Stimulated activated CD8-positive, alpha-beta memory T cell treated with anti-CD3 and anti-CD28 coated beads, Interleukin-12 subunit alpha, Interleukin-12 subunit beta, amount 100 ng/mL, for 24 hours (primary cell): ENCODE results near the gene CRACR2B.

Experiments
- DNase-seq: peaks from one replicate; pipeline ENCODE4 v3.0.0-alpha.2; 2020; ENCODE audit errors: extremely low read depth

The CRACR2B gene

DNA sequence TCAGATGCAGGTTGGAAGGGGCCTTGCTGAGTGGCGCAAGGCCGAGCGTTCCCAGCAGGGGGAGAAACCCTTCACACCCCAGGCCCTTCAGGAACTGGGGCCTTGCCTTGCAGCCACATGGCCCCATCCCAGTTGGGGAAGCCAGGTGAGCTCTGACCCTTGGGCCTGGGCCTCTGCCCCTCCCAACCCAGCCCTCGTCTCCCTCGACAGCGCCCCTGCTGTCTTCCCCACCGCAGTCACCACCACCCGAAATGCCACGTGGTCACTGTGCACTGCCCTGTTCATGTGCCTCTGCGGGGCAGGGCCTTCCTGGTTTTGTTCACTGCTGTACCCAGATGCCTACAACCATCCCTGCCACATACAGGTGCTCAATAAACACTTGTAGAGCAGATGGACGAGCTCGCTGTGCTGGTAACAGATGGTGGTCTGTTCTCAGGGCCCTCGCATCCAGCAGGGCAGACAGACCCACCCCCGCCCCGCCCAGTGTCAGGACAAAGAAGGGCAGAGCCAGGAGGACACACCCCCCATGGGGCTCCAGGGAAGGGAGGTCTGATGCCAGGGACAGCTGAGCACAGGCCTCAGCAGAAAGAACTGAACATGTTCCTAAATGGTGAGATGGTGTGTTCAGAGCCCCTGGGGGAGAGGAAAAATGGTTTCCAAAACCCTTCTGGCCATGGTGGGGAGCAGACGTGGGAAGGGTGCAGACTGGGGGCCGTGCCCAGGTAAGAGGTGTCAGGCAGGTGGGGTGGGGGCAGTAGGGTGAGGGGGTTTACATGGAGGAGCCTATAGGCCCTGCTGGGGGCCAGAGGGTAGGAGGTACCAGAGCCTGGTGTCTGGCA, 10.9 kb downstream of the CRACR2B start:
- no peak for DNase-seq

GRCh38 chr11:839280-839623, 11.5 kb downstream of the CRACR2B start:
- no peak for DNase-seq

- DNase-seq, result no peak
These were observed 12.3 kb downstream of the CRACR2B start for GRCh38 chr11:839875-840617.

DNA sequence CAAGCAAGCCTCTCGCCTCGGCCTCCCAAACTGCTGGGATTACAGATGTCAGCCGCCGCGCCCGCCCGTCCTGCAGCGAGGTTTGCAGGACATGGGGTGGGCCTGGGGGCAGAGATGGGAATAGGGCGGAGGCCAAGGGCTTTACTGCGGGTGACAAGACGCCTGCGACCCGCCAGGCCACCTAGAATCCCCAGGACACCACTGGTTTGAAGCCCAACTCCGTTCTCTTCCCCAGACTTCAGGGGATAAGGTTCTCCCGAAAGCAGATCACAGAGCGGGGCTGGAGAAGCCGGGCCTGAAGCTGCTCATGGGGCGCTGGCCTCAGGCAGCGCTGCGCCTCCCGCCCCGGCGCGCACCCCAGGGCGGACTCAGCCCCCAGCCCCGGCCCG, 14.3 kb downstream of the CRACR2B start:
- DNase-seq, result no peak

GRCh38 chr11:842370-843002, 14.8 kb downstream of the CRACR2B start, which contains the start of the genes POLR2L and TSPAN4:
Gene POLR2L, minus strand, starts transcription at chr11:842529. Its CDS starts 21 bp downstream, at chr11:842508.
Gene TSPAN4, plus strand, starts transcription at chr11:842852. Its CDS starts 7,453 bp downstream, at chr11:850305.
- DNase-seq, result peak; percentile 71

DNA sequence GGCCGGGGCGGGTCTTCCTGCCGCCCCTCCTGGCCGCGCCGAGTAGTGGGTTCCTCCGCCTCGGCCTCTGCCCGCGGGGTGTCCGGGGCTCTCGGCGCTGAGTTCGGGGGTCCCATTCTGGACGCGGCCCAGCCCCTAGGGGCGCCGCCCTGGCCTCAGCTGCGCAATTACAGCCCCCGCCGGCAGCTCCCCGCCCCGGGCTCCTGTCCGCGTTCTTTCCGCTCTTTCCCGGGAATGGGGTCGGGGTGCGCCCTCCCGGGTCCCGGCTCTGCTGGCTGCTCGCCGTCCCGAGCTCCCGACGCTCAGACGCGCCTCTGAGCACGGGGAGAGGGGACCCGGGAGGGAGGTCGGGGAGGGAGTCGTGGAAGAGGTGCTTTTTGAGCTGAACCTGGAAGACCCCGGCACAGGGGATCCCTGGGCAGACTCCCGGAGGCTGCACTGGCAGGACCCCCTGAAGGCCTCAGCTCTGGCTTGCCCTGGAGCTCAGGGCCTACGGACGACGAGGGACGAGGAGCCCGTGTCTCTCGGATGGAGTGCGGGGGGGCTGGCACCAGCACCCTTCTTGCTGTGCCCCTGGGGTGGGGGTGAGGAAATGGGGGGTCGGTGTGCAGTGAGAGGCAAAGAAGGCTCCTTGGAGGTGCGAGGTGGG, 15.5 kb downstream of the CRACR2B start:
- no peak for DNase-seq

DNA sequence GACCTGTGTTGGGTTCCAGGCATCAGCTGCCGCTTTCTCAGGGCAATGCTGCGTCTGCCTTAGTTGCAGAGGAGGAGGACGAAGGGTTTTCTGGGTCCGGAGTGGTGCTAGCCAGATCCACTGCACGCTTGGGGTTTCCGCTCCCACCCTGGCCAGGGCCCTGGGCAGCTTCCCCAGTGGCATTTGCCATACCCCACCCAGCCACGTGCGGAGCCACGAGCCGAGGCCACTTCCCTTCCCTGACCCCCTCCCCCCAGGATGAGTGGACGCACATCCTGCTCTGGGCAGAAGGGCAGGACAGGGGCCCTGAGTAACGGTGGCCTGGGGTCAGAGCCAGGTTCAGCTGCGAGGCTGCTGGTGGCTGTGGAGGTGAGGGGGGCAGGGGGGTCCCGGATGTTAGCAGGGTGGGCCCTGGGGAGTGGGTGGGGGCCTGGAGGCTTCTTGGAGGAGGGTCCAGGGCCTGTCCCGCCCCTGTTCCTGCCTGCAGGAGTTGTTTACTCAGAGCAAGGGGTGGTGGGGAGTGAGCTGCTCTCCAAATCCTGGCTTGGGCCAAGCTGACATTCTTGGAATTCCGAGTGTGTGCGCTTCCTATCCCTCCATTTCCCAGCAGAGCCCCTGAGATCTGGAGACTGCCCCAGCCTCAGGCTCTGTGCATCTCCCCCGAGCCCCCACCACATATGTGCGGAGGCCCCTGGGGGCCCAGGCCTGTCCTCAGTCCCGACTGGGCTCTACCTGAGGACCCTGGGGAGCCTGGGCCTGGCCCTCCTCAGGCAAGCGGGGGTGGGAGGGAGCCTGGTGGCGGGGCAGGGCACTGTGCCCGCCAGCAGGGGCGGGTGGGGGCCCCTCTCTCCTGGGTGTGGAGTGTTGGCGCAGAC, 16.3 kb downstream of the CRACR2B start:
- no peak for DNase-seq

DNA sequence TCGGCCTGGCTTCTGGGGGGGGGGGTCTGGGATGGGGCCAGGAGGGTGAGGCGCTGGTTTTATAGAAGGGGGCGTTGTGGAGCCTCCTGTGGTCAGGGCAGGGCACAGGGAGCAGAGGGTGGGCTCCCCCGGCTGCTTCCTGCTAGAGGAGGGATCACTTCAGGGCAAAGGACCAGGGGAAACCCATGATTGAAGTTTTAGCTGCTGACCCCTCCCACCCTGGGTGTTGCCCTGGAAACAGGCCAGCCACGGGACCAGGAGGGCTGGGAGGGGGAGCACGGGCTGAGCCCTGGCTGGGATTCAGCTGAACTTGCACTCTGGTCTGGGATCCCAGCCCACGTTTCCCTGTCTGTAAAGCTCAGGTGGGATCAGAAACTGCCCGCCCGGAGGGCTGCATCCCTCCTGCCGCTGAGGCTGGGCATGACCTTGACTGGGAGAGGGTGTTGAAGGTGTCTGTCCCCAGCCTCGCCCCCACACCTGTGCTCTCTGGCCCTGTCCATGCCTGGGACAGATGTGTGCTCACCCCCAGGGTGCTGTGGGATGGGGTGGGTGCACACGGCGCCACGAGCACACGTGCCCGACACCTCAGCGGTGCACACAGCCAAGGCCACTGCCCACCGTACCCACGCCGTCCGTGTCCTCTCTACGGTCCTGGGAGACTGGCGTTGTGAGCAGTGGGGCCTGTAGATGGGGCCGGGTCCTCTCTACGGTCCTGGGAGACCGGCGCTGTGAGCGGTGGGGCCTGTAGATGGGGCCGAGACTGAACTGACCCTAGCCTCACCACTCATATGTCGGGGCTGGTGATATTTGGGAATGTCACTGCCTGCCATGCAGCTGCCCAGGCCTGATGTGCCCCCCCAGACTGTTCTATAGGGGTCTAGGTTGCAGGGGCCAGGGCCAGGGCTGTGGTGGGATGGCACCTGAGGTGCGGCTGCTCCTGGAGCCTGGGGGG, 17.2 kb downstream of the CRACR2B start:
- no peak for DNase-seq

DNA sequence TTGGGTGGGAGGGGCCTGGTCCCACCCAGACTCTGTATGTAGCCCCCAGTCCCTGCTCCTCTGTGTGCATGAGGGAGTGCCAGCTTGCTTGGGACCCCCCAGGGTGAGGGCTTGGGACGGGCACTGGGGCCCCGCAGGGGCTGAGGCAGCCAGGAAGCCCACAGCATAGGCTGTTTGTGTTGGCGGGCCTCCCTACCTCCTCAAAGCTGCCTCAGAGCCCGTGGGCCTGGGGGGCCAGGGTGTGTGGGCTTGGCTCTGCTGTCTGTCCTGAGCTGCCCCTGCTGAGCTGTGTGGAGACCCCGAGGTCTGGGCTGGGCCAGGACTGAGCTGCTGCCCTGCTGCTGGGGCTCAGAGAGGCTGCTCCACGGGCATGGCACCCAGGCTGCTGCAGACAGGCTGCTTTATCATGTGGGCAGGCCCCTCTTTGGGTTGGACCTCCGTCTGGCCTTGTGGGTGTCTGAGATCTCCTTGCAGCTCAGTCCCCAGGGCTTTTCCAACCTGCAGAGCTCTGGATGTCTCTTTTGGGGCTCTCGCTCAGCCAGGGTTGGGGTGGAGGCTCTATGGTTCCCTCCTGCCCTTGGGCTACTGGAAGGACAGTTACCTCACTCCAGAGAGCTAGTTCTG, 18.3 kb downstream of the CRACR2B start:
- no peak for DNase-seq

DNA sequence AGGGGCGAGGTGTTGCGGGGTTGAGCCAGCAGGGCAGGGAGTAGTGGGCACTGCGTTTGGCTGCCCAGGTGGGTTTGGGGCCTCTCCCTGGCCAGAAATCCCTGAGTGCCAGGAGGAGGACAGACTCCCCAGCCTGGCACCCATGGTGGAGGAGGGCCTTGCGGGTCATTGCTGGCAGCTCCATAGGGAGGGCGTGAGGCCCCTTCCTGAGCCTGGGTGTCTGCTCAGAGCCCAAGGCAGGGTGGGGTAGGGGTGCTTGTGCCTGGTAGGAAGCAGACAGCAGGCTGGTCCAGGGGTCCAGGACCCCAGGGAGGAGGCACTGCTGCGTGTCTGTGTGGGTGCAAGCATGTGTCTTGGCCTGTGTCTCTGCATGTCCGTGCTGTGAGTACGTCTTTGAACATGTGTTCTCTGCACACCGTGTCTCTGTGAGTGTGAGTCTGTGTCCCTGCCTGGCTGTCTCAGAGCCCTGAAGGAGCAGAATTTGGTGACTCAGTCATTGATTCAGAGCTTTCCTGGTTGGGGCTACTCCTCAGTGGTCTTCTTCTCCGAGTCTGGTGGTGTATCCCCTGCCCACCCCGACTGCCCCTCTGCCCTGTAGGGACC, 18.9 kb downstream of the CRACR2B start:
- DNase-seq, result no peak

DNA sequence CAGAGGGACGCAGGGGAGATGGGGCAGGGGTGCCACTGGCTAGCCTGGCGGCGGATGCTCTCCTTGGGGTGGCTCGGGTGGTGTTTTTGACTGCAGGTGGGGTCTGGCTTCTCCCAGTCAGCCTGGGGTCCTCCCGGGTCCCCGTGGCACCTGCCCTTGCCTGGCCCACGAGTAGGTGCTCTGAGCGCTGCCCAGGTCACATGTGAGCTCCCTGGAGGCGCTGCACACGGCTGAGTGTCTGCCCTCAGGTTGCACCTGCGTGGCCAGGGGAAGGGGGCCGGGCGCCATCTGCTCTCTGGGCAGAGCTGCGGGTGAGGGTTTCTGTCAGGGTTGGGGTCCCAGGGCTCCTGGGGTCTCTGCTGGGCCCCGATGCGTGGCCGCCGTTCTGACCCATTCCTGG, 20.2 kb downstream of the CRACR2B start:
- no peak for DNase-seq

DNA sequence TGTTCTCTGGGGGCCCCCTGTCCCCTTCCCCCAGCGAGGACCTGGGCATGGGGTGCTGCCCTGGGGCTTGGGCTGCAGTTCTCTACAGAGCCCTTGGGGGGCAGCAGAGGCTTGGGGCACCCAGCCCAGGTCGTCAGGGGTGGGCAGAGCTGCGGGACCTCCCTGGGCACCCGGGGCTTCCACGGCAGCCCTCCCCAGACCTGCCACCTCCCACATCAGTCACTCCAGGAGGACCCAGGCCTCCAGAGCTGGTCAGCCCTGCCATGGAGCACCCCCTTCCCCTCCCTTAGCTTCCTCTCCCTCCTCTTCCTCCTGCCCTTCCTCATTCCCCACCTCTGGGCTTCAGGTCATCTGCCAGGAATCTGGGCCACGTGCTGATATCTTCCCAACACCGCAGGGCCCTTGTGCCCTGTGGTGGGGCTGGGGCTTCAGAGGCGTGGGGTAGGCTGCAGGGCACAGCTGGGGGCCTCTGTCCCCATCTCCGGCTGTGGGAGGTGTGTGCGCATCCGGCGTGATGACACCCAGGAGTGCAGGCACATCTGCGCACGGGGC, 20.7 kb downstream of the CRACR2B start:
- DNase-seq, result no peak

GRCh38 chr11:849104-849824, 21.5 kb downstream of the CRACR2B start:
- no peak for DNase-seq

GRCh38 chr11:849951-850774, 22.4 kb downstream of the CRACR2B start:
- no peak for DNase-seq

DNA sequence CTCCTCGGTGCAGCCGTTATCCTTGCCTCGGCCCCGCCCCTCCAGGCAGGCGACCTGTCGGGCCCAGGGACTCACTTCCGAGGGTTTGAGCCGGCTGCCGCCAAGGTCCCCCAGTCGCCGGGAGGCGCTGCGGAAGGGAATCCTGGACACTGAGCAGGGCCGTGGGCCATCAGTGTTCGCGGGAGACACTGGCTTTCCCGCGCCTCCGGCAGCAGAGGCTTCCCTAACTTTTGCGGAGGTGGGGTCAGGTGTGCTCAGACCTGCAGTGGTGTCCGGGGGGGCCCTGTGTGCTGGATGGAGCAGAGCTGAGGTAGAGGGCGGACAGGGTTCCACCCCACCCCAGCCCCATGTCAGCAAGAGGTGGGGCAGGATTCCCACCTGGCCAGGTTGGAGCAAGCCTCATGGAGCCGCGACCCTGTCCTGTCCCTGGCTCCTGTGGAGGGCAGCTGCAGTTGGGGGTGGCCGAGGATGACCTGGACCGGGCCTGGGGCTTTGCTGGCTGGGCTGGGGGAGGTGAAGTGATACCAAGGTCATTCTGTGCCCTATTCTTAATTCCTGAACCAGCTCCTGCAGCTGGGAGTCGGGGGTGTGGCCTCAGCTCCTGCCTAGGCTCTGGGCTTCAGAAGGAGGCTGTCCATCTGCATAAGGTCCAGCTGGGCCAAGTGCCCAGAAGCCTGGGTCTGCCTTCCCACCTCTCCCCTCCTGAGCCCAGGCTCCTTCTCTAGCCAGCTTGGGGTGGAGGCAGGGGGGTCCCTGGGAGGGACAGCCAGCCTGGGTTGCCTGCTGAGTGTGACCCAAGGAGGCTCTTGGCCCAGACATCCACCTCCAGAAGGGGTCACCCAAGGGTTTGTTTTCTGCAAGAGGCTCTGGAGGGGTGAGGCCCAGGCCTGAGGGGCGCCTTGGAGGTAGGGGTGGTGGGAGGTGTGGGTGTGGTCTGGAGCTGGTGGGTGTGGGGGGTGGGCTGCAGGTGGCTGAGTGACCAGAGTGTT, 23.4 kb downstream of the CRACR2B start:
- DNase-seq, result no peak

DNA sequence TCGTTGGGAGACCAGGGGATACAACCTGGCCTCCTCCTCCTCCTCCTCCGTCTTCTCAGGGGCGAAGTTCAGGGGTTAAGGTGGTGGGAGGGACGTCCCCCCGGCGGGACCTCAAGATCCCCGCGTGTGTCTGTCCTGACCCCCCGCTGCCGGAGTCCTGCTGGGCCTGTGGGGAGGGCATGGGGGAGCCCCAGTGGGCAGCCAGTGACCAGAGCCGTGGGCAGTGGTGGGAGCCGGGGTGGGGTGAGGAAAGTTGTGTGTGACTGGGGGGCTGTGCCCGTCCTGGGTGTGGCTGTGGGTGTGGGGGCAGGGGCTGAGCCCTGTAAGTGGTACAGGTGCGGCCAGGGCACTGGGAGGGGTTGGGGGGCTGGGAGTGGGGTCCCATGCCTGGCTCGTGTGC, 25.0 kb downstream of the CRACR2B start:
- no peak for DNase-seq
